Activated T-helper 2 cell treated with anti-CD3 and anti-CD28 coated beads, Interferon-gamma antibody, Interleukin-2, Interleukin-4, amounts not matched to agents 10 μg/mL and 5 μg/mL and 100 μg/mL, durations not matched to agents 14 hours and 24 hours and 36 hours (primary cell): ENCODE measurements around the gene MTUS2. TPM values are rescaled to one million over a fixed set of nuclear protein-coding genes. Genes with fewer than 3 reads are reported as not detected.
"Not testable (repeated sequence)": the region's sequence is repeated elsewhere in the genome, so short reads cannot be mapped to it uniquely, and the experiment has no call there.

ENCODE experiments used
- DNase-seq: peaks from one replicate; pipeline ENCODE4 v3.0.0; 2021; ENCODE audit warnings: low spot score
- H3K27ac Mint-ChIP-seq: one replicate; pipeline ENCODE4 v1.8.0; 2021; ENCODE audit warnings: mixed read lengths
- H3K27me3 Mint-ChIP-seq: one replicate; pipeline ENCODE4 v1.8.0; 2021; ENCODE audit warnings: low read depth, mixed read lengths
- H3K36me3 Mint-ChIP-seq: one replicate; pipeline ENCODE4 v1.8.0; 2021; ENCODE audit warnings: low read depth, mixed read lengths
- H3K4me1 Mint-ChIP-seq: one replicate; pipeline ENCODE4 v1.8.0; 2021; ENCODE audit warnings: low read depth, mixed read lengths
- H3K4me3 Mint-ChIP-seq: one replicate; pipeline ENCODE4 v1.8.0; 2021; ENCODE audit warnings: low read depth, mild to moderate bottlenecking, moderate library complexity, mixed read lengths
- H3K9me3 Mint-ChIP-seq: one replicate; pipeline ENCODE4 v1.8.0; 2021; ENCODE audit warnings: mixed read lengths
- intact Hi-C: fragments of 100-400 bp; cut with micrococcal nuclease; formaldehyde crosslinking; loops from one replicate; pipeline ENCODE4 v1.15.1; 2023
- total RNA-seq: library from RNA; stranded (reverse); gene quantifications from 2 replicates; pipeline ENCODE4 v1.2.3, GENCODE V29; 2022

Gene MTUS2
- total RNA-seq, 1 donor from 2014 or later, result not detected

DNA sequence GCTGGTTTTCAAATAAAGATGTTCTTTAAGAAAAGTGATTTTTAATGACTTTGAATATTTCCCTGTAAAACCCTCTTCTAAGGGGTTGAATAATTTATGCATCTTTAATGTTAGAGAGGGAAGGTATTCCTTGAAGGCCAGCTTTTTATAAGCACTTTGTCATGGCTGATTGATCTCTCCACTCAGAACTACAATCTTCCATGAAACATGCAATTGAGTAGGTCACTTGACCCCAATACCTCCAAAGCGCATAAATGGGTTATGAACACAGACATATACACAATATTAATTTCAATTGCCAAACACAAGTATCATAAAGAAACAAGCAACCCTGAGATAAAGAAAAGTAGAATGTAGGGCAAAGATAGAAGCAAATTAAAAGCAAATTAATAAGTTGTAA is 359.9 kb downstream of the MTUS2 start:
- Mint-ChIP-seq H3K4me3 (no peak overlapping the region), H3K27me3 (no peaks in the 10 kb centered on the region), H3K4me1 (no peaks in the 10 kb centered on the region), H3K9me3 (peaks cover 25% of the 10 kb centered on the region), H3K27ac (no peak overlapping the region), H3K36me3 (no peaks in the 10 kb centered on the region)
- no peak for DNase-seq
- intact Hi-C loops, result no loop called here

DNA sequence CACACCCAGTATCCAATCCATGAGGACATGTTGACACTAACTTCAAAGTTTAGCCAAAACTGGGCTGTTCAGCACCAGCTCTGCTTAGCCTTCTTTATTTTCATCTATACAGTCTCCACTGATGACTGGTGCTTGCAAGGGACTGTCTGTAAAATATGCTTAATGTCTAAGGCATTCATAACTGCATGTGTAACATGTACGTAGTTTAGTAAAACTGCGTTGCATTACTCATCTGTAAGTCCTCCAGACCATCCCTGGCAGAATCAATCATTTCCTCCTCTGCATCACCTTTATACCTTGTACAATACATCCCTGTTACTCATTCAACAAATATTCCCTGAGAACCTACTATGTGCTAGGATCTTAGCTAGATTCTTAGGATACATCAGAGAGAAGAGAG is 362.1 kb downstream of the MTUS2 start:
- H3K27ac Mint-ChIP-seq, result no peak overlapping the region

DNA sequence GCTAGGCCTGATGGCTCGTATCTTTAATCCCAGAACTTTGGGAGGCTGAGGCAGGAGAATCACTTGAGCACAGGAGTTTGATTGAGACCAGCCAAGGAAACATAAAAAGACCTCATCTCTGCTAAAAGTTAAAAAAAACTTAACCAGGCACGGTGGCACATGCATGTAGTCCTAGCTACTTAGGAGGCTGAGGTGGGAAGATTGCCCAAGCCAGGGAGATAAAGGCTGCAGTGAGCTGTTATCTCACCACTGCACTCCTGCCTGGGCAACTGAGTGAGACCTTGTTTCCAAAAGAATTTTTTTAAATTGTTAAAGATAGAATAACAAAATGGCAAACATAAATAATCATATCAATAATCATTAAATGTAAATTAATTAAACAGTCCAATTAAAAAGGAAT is 365.8 kb downstream of the MTUS2 start:
- Mint-ChIP-seq H3K9me3 (peaks cover 36% of the 10 kb centered on the region), H3K36me3 (no peaks in the 10 kb centered on the region), H3K27me3 (no peaks in the 10 kb centered on the region), H3K4me3 (no peak overlapping the region), H3K27ac (no peak overlapping the region), H3K4me1 (no peaks in the 10 kb centered on the region)
- intact Hi-C loops, result no loop called here
- no peak for DNase-seq

More for the DNA sequence above, 362.1 kb downstream of the MTUS2 start:
- Mint-ChIP-seq H3K4me1 (no peaks in the 10 kb centered on the region), H3K27me3 (no peaks in the 10 kb centered on the region), H3K4me3 (no peak overlapping the region), H3K9me3 (peaks cover 31% of the 10 kb centered on the region), H3K36me3 (no peaks in the 10 kb centered on the region)
- DNase-seq, result no peak
- intact Hi-C loops, result no loop called here

DNA sequence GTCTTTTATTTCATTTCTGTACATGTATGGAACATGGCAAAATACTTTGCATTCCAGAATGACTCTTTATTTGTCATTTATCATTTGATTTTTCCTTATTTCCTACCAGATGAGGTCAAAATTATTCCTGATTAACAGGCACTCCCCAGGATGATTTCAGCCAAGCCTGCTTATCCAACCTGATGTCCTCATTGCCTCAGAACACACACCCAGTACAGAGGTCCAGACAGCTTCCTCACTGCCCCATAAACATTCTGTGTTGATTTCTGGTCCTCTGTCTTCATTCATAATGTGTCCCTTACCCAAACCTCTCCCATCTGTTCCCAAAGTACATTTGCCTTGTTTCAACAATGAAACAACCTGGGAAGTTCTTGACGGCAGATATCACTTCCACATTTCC is 367.4 kb downstream of the MTUS2 start:
- Mint-ChIP-seq H3K36me3 (no peaks in the 10 kb centered on the region), H3K27ac (no peak overlapping the region), H3K4me3 (no peak overlapping the region), H3K27me3 (no peaks in the 10 kb centered on the region), H3K9me3 (peaks cover 34% of the 10 kb centered on the region), H3K4me1 (no peaks in the 10 kb centered on the region)
- intact Hi-C loops, result no loop called here
- DNase-seq, result no peak

DNA sequence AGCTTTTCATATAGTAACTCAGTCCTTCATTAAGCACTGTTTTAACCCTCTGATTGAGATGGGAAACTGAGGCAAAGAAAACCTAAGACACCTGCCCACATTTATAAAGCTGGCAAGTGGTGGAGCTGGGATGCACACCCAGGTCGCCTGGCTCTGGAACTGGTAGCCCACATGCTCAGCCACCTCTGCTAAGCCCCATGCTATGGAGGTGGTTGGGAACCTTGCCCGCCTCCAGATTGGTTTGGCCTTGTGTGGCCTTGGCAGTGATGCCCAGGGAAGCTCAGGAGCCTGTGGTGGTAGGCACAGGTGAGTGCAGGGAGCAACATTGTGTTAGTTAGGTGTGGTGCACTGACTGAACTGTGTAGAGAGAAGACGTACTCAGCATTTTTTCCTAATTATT is 370.2 kb downstream of the MTUS2 start:
- Mint-ChIP-seq H3K27ac (no peak overlapping the region), H3K9me3 (peaks cover 17% of the 10 kb centered on the region), H3K27me3 (no peaks in the 10 kb centered on the region), H3K4me1 (no peaks in the 10 kb centered on the region), H3K36me3 (no peaks in the 10 kb centered on the region), H3K4me3 (no peak overlapping the region)
- no peak for DNase-seq
- intact Hi-C loops, result no loop called here

DNA sequence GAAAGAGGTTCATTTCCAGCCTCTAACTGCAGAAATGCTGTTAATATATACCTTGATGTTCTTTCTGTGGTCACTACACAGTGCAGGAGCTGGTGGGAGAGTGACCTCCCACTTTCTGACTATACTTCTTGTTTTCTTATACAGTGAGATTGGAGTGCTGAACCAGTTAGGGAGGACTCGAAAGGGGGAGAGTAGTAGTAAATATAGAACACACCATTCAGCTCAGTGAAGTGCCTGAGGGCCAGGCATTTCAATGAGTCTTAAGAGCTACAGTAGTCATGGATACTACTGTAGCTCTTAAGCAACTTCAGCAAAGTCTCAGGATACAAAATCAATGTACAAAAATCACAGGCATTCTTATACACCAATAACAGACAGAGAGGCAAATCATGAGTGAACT is 372.9 kb downstream of the MTUS2 start:
- Mint-ChIP-seq H3K9me3 (peaks cover 21% of the 10 kb centered on the region), H3K4me3 (no peak overlapping the region), H3K36me3 (no peaks in the 10 kb centered on the region), H3K27ac (no peak overlapping the region), H3K4me1 (no peaks in the 10 kb centered on the region), H3K27me3 (no peaks in the 10 kb centered on the region)
- no peak for DNase-seq
- intact Hi-C loops, result no loop called here

DNA sequence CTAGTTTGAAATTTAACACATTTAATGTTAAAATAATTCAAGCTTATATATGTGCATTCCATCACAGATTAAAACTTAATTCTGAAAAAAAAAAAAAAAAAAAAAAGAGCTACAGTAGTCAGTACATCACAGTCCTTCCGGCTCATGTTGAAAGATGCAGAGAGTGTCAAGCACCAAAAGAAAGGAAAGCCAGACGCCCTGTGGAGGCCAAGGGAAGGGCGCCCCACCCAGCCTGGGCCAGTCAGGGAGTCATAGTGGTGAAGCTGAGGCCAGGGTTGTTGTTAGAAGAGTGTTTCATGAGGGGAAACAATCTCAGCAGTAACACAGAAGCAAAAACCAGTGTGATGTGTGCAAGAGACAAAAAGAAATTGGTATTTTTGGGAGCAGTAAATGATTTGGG is 375.3 kb downstream of the MTUS2 start:
- Mint-ChIP-seq H3K4me1 (no peaks in the 10 kb centered on the region), H3K4me3 (no peak overlapping the region), H3K27me3 (no peaks in the 10 kb centered on the region), H3K9me3 (peaks cover 34% of the 10 kb centered on the region), H3K36me3 (no peaks in the 10 kb centered on the region), H3K27ac (no peak overlapping the region)
- DNase-seq, result no peak
- intact Hi-C loops, result no loop called here

DNA sequence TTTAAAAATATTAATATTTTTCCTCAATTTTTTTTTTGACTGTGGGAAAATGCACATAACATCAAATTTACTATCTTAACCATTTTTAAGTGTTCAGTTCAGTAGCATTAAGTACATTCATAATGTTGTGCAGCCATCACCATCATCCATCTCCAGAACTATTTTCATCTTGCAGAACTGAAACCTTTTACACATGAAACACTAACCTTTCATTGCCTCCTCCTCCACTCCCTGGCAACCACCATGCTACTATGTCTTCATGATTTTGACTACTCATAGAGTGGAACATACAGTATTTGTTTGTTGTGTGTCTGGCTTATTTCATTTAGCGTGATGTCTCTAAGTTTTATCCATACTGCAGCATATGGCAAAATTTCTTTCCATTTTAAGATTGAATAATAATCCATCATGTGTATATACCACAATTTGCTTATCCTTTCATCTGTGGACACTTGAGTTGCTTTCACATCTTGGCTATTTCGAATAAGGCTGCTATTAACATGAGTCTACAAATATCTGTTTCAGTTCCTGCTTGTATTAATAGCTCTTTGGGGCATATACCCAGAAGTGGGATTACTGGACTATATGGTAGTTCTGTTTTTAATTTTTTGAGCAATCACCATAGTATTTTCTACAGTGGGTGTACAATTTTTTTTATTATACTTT is 376.4 kb downstream of the MTUS2 start:
- H3K4me3 Mint-ChIP-seq, result no peak overlapping the region
- peaks cover 45% of the 10 kb centered on the region for H3K9me3 Mint-ChIP-seq
- intact Hi-C loops, result no loop called here
- DNase-seq, result no peak
- H3K4me1 Mint-ChIP-seq, result no peaks in the 10 kb centered on the region
- H3K36me3 Mint-ChIP-seq, result no peaks in the 10 kb centered on the region
- H3K27ac Mint-ChIP-seq, result no peak overlapping the region
- no peaks in the 10 kb centered on the region for H3K27me3 Mint-ChIP-seq

DNA sequence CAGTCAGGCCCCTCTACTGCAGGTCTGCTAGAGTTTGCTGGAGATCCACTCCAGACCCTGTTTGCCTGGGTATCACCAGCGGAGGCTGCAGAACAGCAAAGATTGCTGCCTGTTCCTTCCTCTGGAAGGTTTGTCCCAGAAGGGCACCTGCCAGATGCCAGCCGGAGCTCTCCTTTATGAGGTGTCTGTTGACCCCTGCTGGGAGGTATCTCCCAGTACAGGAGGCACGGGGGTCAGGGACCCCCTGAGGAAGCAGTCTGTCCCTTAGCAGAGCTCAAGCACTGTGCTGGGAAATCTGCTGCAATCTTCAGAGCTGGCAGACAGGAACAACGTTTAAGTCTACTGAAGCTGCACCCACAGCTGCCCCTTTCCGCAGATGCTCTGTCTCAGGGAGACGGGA is 382.6 kb downstream of the MTUS2 start:
- intact Hi-C loops, H3K27me3 Mint-ChIP-seq, H3K27ac Mint-ChIP-seq, H3K36me3 Mint-ChIP-seq, H3K4me3 Mint-ChIP-seq, DNase-seq, H3K4me1 Mint-ChIP-seq: not testable (repeated sequence)
- peaks cover 50% of the 10 kb centered on the region for H3K9me3 Mint-ChIP-seq

DNA sequence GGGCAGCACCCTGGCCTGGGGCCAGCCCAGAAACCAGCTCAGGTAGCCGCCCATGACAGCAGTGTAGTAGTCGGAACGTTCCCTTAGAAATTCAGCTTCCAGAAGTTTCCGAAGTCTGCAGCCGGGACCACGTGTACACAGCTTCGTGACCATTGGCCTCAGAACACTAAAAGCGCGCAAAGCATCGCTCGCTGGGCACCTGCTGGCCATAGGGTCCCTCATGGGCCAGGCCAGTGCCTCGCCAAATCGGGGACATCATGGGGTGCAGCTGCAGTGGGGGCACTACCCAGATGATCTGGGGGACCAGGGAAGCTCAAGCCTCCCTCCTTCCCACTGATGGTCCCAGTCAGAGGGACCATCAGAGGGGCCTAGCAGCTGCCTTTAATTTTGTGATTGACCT is 384.5 kb downstream of the MTUS2 start:
- no peak for DNase-seq
- intact Hi-C loops, result no loop called here
- Mint-ChIP-seq H3K27me3 (no peaks in the 10 kb centered on the region), H3K4me1 (no peaks in the 10 kb centered on the region), H3K36me3 (no peaks in the 10 kb centered on the region), H3K4me3 (no peak overlapping the region), H3K9me3 (peaks cover 51% of the 10 kb centered on the region), H3K27ac (no peak overlapping the region)

DNA sequence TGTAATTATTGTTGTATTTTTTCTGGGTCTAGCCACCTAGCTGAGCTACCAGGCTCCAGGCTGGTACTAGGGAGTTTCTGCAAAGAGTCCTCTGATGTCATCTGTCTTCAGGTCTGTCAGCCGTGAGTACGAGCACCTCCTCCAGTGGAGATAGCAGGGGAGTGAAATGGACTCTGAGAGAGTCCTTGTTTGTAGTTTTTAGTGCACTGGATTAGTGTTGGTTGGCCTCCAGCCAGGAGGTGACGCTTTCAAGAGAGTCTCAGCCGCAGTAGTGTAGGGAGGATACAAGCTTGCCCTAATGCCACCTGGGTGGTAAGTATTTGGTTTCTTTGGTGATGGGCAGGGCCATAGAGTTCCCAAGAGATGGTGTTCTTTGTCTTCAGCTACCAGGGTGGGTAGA is 390.5 kb downstream of the MTUS2 start:
- no peak for DNase-seq
- intact Hi-C loops, result no loop called here
- Mint-ChIP-seq H3K9me3 (peaks cover 41% of the 10 kb centered on the region), H3K36me3 (no peaks in the 10 kb centered on the region), H3K4me3 (no peak overlapping the region), H3K27me3 (no peaks in the 10 kb centered on the region), H3K4me1 (no peaks in the 10 kb centered on the region), H3K27ac (no peak overlapping the region)

DNA sequence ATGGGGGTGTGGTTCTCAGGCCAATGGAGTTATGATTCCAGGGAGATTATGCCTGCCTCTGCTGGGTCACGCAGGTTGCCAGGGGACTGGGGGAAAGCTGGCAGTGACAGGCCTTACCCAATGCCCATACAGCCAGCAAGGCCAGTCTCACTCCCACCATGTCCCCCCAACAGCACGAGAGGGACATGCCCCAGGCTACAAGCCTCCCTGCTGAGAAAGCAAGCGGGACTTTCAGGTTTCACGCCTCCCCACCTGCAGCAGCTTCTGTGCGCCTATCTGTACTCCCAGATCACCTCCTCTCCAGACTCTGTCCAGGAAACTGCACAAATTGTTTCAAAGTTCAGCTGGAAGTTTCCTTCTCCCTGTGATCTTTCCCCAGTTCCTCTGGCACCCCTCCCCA is 391.0 kb downstream of the MTUS2 start:
- H3K27me3 Mint-ChIP-seq, DNase-seq, H3K4me3 Mint-ChIP-seq, intact Hi-C loops, H3K4me1 Mint-ChIP-seq, H3K27ac Mint-ChIP-seq, H3K36me3 Mint-ChIP-seq: not testable (repeated sequence)
- peaks cover 41% of the 10 kb centered on the region for H3K9me3 Mint-ChIP-seq

DNA sequence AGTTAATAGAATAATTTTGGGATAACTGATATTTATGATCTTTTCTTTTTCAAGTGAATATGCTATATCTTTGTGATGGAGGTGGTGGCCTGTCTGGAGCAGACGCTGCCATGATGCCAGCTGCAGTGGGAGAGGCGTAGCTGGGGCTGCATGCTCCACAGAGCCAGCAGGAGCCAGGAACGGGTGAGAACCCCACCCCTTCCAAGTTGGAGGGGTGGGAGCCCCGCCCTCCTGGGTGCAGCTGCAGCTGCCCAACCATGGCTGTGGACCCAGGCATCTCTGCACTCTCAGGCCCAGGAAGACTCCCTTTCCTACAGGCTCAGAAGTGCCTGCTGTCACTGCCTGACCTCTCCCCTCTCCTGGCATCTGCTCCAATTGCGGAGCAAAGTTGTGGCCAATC is 402.3 kb downstream of the MTUS2 start:
- no peak for DNase-seq
- intact Hi-C loops, result no loop called here
- no peak overlapping the region for H3K4me3 Mint-ChIP-seq
- H3K9me3 Mint-ChIP-seq, result peaks cover 30% of the 10 kb centered on the region
- no peaks in the 10 kb centered on the region for H3K36me3 Mint-ChIP-seq
- H3K27ac Mint-ChIP-seq, result no peak overlapping the region
- H3K4me1 Mint-ChIP-seq, result no peaks in the 10 kb centered on the region
- no peaks in the 10 kb centered on the region for H3K27me3 Mint-ChIP-seq

DNA sequence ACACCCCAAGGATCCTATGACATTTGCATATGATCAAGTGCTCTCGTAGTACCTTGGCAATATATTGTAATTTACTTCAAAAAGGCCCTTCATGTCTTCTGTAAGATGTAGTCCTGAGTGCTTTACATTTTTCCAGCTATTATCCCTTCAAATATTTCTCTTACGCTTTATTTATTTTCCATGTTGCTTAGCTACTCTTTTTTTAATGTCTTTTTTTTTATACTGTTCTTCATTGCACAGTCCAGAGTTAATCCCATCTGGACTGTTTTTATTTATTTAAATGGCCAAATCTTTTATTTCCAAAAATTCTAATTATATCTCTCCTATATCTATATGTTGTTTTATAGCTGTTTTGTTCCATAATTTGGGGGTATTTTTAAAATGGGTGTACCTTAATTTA is 404.1 kb downstream of the MTUS2 start:
- Mint-ChIP-seq H3K4me3 (no peak overlapping the region), H3K4me1 (no peaks in the 10 kb centered on the region), H3K36me3 (no peaks in the 10 kb centered on the region), H3K27me3 (no peaks in the 10 kb centered on the region), H3K9me3 (peaks cover 20% of the 10 kb centered on the region), H3K27ac (no peak overlapping the region)
- intact Hi-C loops, result no loop called here
- no peak for DNase-seq
